GM12878 (cell line): ENCODE data around the gene SSRP1. TPM values are rescaled to one million over a fixed set of nuclear protein-coding genes. Genes with fewer than 3 reads are reported as not detected.

Source experiments
- ATAC-seq: fragments of 200-7000 bp; cut with Tn5 transposase; 3 replicates; pipeline ENCODE4 v1.9.1; 2020; ENCODE audit warnings: mild to moderate bottlenecking, moderate library complexity
- BruUV-seq: library from RNA; stranded (reverse); fragments of 400-500 nt; replicated peaks from 2 replicates; lab custom pipeline; 2021; lab: Mats Ljungman, UMichigan
- CTCF ChIA-PET: fragments of 300-600 bp; sonication (Branson Sonifier 250); formaldehyde crosslinking; extraction: SDS; loops from one replicate; lab custom pipeline; 2021; ENCODE audit warnings: inconsistent platforms; lab: Yijun Ruan, JAX
- POLR2A ChIA-PET: fragments of 350-600 bp; formaldehyde crosslinking; extraction: SDS; loops from one replicate; lab custom pipeline; 2021; ENCODE audit warnings: inconsistent platforms; lab: Charles Lee
- RAD21 ChIA-PET: fragments of 300-600 bp; sonication (Branson Sonifier 250); formaldehyde crosslinking; loops from one replicate; lab custom pipeline; 2023; ENCODE audit warnings: antibody characterized with exemption; ENCODE audit not compliant: unreplicated experiment; lab: Charles Lee
- SMC1A ChIA-PET: fragments of 300-600 bp; sonication (Branson Sonifier 250); formaldehyde crosslinking; loops from one replicate; lab custom pipeline; 2023; ENCODE audit not compliant: unreplicated experiment, uncharacterized antibody; lab: Charles Lee
- DNase-seq: peaks from one replicate; pipeline ENCODE4 v3.0.0-alpha.2; 2011; ENCODE audit warnings: low read depth, low spot score
- FAIRE-seq: peaks from 3 replicates; lab custom pipeline; 2011; peaks lifted over from hg19 to GRCh38; lab: Jason Lieb, UNC
- H2AFZ ChIP-seq: 2 replicates; pipeline ENCODE4 v1.6.0; 2011; ENCODE audit warnings: low read depth, low read length, control low read depth; ENCODE audit not compliant: control insufficient read depth
- H3K27ac ChIP-seq: 2 replicates; pipeline ENCODE4 v1.5.1; 2011; ENCODE audit warnings: control low read depth; ENCODE audit not compliant: control insufficient read depth, insufficient read depth
- H3K27me3 ChIP-seq, 2 experiments: replicated peaks in 1 of 2; 2 replicates each; pipeline versions ENCODE4 v1.6.0 to v1.6.1; 2011; ENCODE audit warnings: low read length in 1 of 2; ENCODE audit not compliant: control insufficient read depth in 2 of 2, insufficient read depth in 2 of 2
- H3K36me3 ChIP-seq, 2 experiments: 2 replicates each; pipeline ENCODE4 v1.5.1; 2011; ENCODE audit warnings: low read length in 1 of 2; ENCODE audit not compliant: control insufficient read depth in 2 of 2, insufficient read depth in 2 of 2
- H3K4me1 ChIP-seq: 2 replicates; pipeline ENCODE4 v1.6.1; 2011; ENCODE audit warnings: mild to moderate bottlenecking, low read length, moderate library complexity, mixed read lengths; ENCODE audit not compliant: control insufficient read depth, insufficient read depth
- H3K4me2 ChIP-seq: 2 replicates; pipeline ENCODE4 v1.6.0; 2011; ENCODE audit warnings: control low read depth; ENCODE audit not compliant: control insufficient read depth, insufficient read depth
- H3K4me3 ChIP-seq: fragments of 200-600 bp; sonication (generic); 2 replicates; pipeline ENCODE4 v1.5.1; 2016
- H3K79me2 ChIP-seq: 2 replicates; pipeline ENCODE4 v1.6.0; 2011; ENCODE audit warnings: low read length; ENCODE audit not compliant: control insufficient read depth, insufficient read depth
- H3K9ac ChIP-seq: 2 replicates; pipeline ENCODE4 v1.8.0; 2011; ENCODE audit warnings: low read length, control low read depth, mixed read lengths; ENCODE audit not compliant: control insufficient read depth, insufficient read depth
- H3K9me3 ChIP-seq: replicated peaks from 3 replicates; pipeline ENCODE4 v1.5.1; 2011; ENCODE audit warnings: mild to moderate bottlenecking, low read length; ENCODE audit not compliant: control insufficient read depth, insufficient read depth
- H4K20me1 ChIP-seq: 2 replicates; pipeline ENCODE4 v1.6.0; 2011; ENCODE audit not compliant: control insufficient read depth, insufficient read depth
- ATF7 ChIP-seq: fragments of 450-650 bp; IDR thresholded peaks from 2 replicates; pipeline ENCODE4 v1.6.1; 2016; ENCODE audit warnings: low read depth, mild to moderate bottlenecking
- BMI1 ChIP-seq: fragments of 450-650 bp; IDR thresholded peaks from 2 replicates; pipeline ENCODE4 v1.6.1; 2016; ENCODE audit warnings: mild to moderate bottlenecking, moderate library complexity, borderline replicate concordance
- CBFB ChIP-seq: IDR thresholded peaks from 2 replicates; pipeline ENCODE4 v1.6.1; 2016; ENCODE audit warnings: antibody characterized with exemption, low read depth
- CHD4 ChIP-seq: fragments of 200-600 bp; sonication (generic); IDR thresholded peaks from 2 replicates; pipeline ENCODE4 v1.6.1; 2016; ENCODE audit warnings: mild to moderate bottlenecking
- CREB1 ChIP-seq: IDR thresholded peaks from 2 replicates; pipeline ENCODE4 v1.6.1; 2012; ENCODE audit warnings: low read depth, mild to moderate bottlenecking, inconsistent platforms
- EP300 ChIP-seq, 2 experiments: fragments of 150-350 bp in 1 of 2; IDR thresholded peaks; 2 replicates each; pipeline ENCODE4 v1.6.1; 2011 to 2012; ENCODE audit warnings: low read depth in 2 of 2, low read length in 2 of 2, borderline replicate concordance in 1 of 2, improper control_type of control experiment in 1 of 2, inconsistent platforms in 1 of 2; ENCODE audit not compliant: control insufficient read depth in 1 of 2
- IRF5 ChIP-seq: fragments of 450-650 bp; IDR thresholded peaks from 2 replicates; pipeline ENCODE4 v1.6.1; 2017; ENCODE audit warnings: borderline replicate concordance
- JUND ChIP-seq: IDR thresholded peaks from 2 replicates; pipeline ENCODE4 v1.6.1; 2012; ENCODE audit warnings: low read depth, mild to moderate bottlenecking, low read length, improper control_type of control experiment, moderate library complexity
- KAT2A ChIP-seq: conservative IDR thresholded peaks from 2 replicates; pipeline ENCODE4 v1.6.1; 2011; ENCODE audit warnings: low read depth, low read length; ENCODE audit not compliant: control insufficient read depth
- MEF2A ChIP-seq: IDR thresholded peaks from 2 replicates; pipeline ENCODE4 v1.6.1; 2011; ENCODE audit warnings: low read depth, mild to moderate bottlenecking, low read length, moderate library complexity; ENCODE audit not compliant: insufficient read depth
- MEF2B ChIP-seq: fragments of 450-650 bp; IDR thresholded peaks from 2 replicates; pipeline ENCODE4 v1.6.1; 2018; ENCODE audit warnings: mild to moderate bottlenecking, moderate library complexity; ENCODE audit not compliant: partially characterized antibody, poor library complexity, severe bottlenecking
- SMARCA5 ChIP-seq: fragments of 450-650 bp; IDR thresholded peaks from 2 replicates; pipeline ENCODE4 v1.6.1; 2017; ENCODE audit warnings: mild to moderate bottlenecking
- TCF7 ChIP-seq: IDR thresholded peaks from 2 replicates; pipeline ENCODE4 v1.6.1; 2014; ENCODE audit warnings: antibody characterized with exemption, borderline replicate concordance
- ZBTB11 ChIP-seq: fragments of 450-650 bp; formaldehyde crosslinking; IDR thresholded peaks from 2 replicates; pipeline ENCODE4 v1.5.0; 2022; ENCODE audit warnings: mild to moderate bottlenecking, missing genetic modification characterization
- ZBTB4 ChIP-seq: fragments of 450-650 bp; formaldehyde crosslinking; IDR thresholded peaks from 2 replicates; pipeline ENCODE4 v1.4.0; 2022; ENCODE audit warnings: mild to moderate bottlenecking, moderate library complexity
- WGBS: methylation state at CpG from one replicate; pipeline ENCODE4 v1.1.6; 2016; ENCODE audit warnings: low lambda C conversion rate; ENCODE audit not compliant: insufficient replicate concordance, insufficient coverage; ENCODE audit errors: missing lambda C conversion rate; 5-methylcytosine and 5-hydroxymethylcytosine counted together
- in situ Hi-C: fragments of 300-500 bp; cut with MboI; formaldehyde crosslinking; loops from 9 replicates; pipeline ENCODE4 v1.14.3; 2018; ENCODE audit warnings: mixed read lengths
- intact Hi-C: fragments of 100-400 bp; cut with micrococcal nuclease; formaldehyde crosslinking; loops from one replicate; pipeline ENCODE4 v1.14.2; 2022; ENCODE audit not compliant: unreplicated experiment
- polyA plus RNA-seq, 11 experiments: library from polyadenylated mRNA; depleted of rRNA in 4 of 11; unstranded in 6 of 11; stranded (reverse) in 5 of 11; fragments of >200 nt; fragmentation: Nextera tagmentation in 4 of 11; fragmentation: Illumina TruSeq in 1 of 11; extraction: Ambion mirVana in 4 of 11; extraction: Trizol in 1 of 11; gene quantifications; 1 replicate in 1 of 11; 2 replicates in 10 of 11; pipeline versions ENCODE4 v1.2.1 to v1.2.3, GENCODE V29; 2011 to 2016; ENCODE audit warnings: inconsistent platforms in 2 of 11, missing spikeins in 2 of 11, low read depth in 1 of 11
- total RNA-seq, 4 experiments: library from RNA; depleted of rRNA in 3 of 4; stranded (reverse); fragments of >200 nt in 3 of 4; fragmentation: Illumina TruSeq in 1 of 4; extraction: Trizol in 1 of 4; gene quantifications; 2 replicates each; pipeline versions ENCODE4 v1.2.1 to v1.2.3, GENCODE V29; 2013 to 2021

Gene SSRP1
- total and polyA plus RNA-seq, 10 of the 15 experiments (the other 5 are each of a cell fraction or from before 2014, with no cell fraction given): 73.6 to 279 (median 138) TPM

GRCh38 chr11:57301711-57302423 lies 33.8 kb downstream of the SSRP1 start (continued):
- no peak for TF ChIP-seq JUND
- TF ChIP-seq, all 136 proteins: peak for 0

- in situ Hi-C loops: no loop called here
- Histone ChIP-seq H3K79me2 (no peaks in the 10 kb centered on the region), H3K27me3 (no peaks in the 10 kb centered on the region), H3K4me3 (no peak overlapping the region), H3K9me3 (no peaks in the 10 kb centered on the region; the same call in 2 of the 3 replicates), H3K36me3 (no peaks in the 10 kb centered on the region; a peak in 2 of 4 replicates), H3K27ac (no peak overlapping the region), H4K20me1 (no peaks in the 10 kb centered on the region)
- no TSS peak for BruUV-seq
- intact Hi-C loops: no loop called here
- SMC1A ChIA-PET: no interaction called here
- ATAC-seq (no peak), FAIRE-seq (no peak)
- RAD21 ChIA-PET: no interaction called here
- TF ChIP-seq IRF5: no peak
- no peak for TF ChIP-seq EP300 (IDR thresholded peaks at IDR 0.05; ENCODE audit: borderline replicate concordance in 1 of 2, control insufficient read depth in 1 of 2, low read depth in 2 of 2, low read length in 2 of 2)
- no peak for TF ChIP-seq MEF2A
- TF ChIP-seq CREB1: no peak
- TF ChIP-seq SMARCA5: no peak
- TF ChIP-seq CHD4: no peak
- no peak for TF ChIP-seq CBFB
- no peak for TF ChIP-seq ZBTB4
- TF ChIP-seq ATF7: no peak
- TF ChIP-seq KAT2A: no peak
- no peak for TF ChIP-seq ZBTB11 (CRISPR knock-in tag)
- no peak for TF ChIP-seq MEF2B
- TF ChIP-seq BMI1: no peak
- no peak for TF ChIP-seq TCF7
- TF ChIP-seq, all 136 proteins: peak for 0
- CTCF ChIA-PET: no interaction called here
- no peak overlapping the region for H3K9ac ChIP-seq
- no peak for DNase-seq
- 90% methylated on average over 10 of the region's 10 CpGs for WGBS
- no peaks in the 10 kb centered on the region for H3K4me1 ChIP-seq
- POLR2A ChIA-PET: no interaction called here
- no peak overlapping the region for H3K4me2 ChIP-seq
- H2AFZ ChIP-seq: no peak overlapping the region
Observed at GRCh38 chr11:57300785-57301184, 34.9 kb downstream of the SSRP1 start.
